ENCODE data around the gene WDR27.
"Not testable (repeated sequence)": the region's sequence is repeated elsewhere in the genome, so short reads cannot be mapped to it uniquely, and the experiment has no call there.

The WDR27 gene

DNA sequence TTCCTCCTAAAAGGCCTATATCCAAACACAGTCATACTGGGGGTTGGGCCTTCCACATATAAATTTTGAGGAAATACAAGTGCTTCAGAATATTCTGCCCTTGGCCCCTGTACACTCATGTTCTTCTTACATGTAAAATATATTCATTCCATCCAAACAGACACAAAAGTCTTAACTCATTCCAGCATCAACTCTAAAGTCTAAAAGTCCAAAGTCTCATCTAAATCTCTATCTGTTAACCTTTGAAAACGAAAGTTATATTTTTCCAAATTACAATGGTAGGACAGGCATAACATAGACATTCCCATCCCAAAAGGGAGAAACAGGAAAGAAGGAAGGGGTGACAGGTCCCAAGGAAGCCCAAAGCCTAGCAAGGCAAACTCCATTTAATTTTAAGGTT, 232.8 kb downstream of the WDR27 start:
- DNase-seq: no peak

DNA sequence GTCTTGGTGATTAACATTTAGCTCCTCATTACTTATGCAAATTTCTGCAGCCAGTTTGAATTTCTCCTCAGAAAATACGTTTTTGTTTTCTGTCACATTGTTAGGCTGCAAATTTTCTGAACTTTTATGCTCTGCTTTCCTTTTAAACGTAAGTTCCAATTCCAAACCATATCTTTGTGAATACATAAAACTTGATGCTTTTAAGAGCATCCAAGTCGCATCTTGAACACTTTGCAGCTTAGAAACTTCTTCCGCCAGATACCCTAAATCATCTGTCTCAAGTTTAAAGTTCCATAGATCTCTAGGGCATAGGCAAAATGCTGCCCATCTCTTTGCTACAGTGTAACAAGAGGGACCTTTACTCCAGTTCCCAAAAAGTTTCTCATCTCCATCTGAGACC, 234.1 kb downstream of the WDR27 start:
- not testable (repeated sequence) for DNase-seq

DNA sequence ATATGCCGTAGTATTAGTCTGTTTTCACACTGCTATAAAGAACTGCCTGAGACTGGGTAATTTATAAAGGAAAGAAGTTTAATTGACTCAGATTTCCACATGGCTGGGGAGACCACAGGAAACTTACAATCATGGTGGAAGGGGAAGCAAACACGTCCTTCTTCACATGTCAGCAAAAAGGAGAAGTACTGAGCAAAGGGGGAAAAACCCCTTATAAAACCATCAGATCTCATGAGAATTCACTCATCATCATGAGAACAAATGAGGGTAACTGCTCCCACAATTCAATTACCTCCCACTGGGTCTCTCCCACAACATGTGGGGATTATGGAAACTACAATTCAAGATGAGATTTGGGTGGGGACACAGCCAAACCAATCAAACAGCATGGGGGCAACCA, 235.6 kb downstream of the WDR27 start:
- DNase-seq: not testable (repeated sequence)

DNA sequence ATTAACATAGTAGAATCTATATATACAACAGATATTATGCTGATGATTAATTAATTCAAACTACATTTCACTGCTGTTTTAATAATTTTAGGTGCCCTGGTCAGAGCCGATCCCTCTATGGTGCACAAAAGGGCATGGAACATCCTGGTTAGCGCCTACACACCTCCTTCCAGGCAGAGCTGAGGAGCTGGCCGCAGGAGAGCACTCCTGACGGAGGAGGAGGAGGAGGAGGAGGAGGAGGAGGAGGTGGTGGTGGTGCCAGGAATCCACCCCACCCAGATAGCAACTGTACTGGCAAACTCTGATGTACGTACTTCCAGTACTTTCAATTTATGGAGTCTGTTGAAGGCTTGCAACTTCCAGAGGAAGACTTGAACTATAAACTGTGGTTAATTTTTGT, 244.1 kb downstream of the WDR27 start:
- no peak for DNase-seq

DNA sequence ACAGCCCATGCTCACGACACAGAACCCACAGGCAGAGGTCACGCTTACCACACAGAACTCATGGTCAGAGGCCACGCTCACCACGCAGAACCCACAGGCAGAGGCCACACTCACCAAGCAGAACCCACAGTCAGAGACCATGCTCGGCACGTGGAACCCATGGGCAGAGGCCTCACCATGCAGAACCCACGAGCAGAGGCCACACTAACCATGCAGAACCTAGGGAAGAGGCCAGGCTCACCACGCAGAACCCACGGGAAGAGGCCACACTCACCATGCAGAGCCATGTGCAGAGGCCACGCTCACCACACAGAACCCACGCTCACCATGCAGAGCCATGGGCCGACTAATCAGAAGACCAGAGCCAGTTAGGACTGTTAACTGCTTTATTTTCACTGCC, 245.0 kb downstream of the WDR27 start:
- no peak for DNase-seq

DNA sequence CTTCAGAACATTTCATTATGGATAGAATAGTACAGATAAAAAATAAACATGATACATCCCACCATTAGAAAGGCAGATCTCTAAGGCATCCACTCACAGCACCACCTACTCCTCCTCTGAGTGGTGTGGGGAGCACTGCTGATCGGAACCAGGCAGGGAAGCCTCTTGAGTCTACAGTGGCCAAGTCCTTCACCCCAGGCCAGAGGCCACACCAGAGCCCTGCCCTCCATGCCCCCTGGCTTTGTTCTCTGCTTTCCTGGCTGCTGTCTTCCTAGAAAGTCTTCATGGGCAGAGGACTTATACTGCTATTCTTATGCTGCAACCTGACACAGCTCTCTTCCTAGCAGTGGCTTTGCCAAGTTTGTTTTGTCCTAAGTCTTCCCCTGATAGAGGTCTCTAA, 246.4 kb downstream of the WDR27 start:
- DNase-seq: no peak

DNA sequence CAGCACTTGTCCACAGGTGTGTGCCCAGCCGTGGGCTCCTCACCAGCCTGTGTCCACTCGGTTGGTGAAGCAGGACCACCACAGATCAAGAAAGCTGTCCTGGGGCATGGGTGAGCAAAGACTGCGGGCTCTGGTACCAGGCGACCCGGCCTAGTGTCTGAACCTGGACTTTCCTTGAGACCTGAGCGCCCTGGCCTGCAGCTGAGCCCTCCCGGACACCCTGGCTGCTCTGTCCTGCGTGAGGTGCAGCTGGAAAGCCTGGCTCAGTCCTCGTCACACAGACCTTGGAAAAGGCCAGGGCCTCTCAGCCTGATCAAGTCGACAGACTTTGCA, 247.0 kb downstream of the WDR27 start:
- DNase-seq: no peak

DNA sequence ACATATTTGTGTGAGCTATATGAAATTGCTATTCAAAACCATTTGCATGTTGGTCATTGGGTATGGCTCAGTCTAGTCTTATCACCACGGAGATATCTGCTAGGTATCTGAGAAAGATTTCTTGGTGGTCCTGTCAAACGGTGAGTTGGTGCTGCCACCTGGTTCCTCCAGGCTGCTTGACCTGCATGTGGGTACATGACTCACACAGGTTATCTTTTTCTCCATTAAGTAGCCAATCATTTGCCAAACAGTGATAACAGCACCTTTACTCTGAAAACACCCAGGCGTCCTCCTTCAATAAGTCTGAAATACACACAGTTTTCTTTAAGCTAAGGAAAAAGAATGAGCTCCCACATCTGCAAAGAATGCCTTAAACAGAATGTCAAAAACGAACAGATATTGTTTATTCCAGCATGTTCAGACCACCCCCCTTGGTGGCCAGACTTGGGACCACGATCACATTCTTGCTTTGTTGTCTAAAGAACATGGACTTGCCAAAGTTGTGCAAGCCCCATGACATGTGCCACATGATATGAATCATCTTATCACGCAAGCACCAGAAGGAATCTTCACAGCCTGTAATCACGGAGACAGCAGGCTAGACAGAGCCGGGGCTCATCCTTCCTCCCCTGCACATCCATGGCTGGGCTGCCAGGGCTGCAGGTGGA, 247.5 kb downstream of the WDR27 start:
- no peak for DNase-seq

DNA sequence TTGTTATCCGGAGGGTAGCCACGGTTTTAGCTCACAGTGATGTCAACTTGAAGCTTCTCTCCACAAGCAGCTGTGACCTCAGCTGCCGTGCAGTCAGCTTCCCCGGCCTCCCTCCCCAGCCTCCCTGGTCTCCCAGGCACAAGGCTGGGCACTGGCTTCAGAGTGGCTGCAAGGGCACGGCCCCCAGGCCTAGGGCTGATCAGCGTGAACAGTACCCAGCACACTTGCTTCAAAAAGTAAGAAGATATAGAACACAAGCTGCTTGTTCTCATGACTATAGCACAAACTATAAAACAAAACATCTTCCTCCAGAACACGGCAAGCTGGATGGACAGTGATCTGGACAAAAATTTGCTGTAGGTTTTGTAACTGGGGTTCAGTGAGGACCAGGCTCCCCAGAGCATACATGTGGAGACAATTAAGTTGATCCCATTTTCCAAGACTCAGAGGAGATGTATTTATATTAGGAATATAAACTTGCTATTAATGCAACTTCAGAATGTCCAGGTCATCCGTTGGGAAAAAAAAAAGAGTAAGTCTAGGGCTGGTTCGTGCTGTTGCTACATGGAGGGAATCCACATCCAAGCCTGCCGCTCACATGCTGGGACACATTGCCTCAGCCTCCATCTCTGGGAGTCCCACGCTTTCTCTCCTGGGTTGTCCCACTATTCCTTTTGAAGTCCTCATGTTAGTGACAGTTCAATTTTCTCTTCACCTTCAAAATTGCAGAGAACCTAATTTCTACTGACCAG, 248.8 kb downstream of the WDR27 start:
- DNase-seq: no peak

DNA sequence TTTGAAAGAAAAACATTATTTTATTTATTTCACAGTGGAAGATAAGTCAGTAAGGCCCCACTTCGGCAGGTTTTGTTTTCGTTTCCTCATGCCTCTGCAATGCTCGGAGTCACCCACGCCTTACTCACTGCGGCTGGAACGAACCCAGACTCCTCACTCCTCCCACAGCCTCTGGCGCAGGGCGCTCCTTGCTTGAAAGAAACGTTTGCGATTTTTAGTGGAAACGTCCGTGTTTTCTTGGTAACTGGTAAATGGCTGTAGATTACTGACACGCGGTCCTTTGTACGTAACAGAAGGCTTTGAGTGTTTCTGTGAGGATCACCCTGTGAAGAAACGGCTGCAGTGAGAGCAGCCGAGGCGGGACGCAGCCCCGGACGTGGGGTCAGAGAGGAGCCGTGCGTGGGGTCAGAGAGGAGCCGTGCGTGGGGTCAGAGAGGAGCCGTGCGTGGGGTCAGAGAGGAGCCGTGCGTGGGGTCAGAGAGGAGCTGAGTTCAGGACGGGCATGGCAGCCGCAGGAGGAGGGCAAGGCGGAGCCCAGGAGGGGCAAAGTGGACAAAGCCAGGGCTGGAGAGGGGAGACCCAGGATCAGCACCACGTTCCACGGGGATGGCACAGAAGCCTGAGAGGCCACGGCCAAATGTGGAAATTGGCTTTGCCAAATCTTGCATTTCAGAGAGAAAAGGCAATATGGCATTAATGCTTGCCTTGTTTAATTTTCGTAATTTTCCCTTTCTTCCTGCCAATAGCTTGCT, 249.5 kb downstream of the WDR27 start:
- no peak for DNase-seq

DNA sequence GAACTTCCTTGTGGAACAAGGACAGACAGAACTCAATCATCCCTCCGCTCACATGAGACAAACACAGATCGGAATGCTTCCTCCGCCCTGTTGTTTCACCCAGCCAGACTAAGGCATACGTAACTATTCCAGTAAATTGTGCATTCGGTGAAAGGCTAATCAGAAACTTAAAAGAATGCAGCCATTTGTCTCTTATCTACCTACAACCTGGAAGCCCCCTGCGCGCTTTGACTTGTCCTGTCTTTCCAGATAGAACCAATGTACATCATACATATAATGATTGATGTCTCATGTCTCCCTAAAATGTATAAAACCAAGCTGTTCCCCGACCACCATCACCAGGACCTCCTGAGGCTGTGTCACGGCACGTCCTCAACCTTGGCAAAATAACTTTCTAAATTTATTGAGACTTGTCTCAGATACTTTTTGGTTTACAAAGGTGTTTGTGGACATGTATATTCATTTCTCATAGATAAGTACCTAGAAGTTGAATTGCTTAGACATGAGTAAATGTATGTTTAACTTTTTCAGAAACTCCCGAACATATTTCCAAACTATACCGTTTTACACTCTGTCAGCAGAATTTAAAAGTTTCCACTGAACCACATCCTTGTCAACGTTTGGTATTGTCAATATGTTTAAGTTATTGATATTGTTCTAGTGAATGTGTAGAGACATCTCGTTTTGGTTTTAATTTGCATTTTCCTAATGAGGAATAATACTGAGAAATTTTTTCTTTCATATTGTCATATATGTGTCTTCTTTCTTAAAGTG, 250.6 kb downstream of the WDR27 start:
- DNase-seq: no peak

DNA sequence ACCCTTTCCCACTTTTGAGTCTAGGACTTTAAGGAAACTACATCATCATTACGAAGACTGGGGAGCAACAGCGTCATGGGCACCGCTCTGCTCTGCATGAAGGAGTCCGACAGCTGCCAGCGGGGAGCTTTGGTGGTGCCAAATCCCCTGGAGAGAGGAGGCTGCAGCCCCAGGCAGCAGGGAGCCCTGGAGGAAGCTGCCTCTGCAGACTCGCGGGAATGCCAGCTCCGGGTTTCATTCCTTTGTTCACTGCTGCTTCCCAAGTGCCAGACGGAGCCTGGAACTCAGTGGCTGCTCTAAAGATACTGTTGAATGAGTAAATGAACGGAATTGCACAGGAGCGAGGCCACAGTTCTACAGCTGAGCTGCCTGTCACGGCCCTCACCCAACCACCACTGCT, 251.7 kb downstream of the WDR27 start:
- no peak for DNase-seq

DNA sequence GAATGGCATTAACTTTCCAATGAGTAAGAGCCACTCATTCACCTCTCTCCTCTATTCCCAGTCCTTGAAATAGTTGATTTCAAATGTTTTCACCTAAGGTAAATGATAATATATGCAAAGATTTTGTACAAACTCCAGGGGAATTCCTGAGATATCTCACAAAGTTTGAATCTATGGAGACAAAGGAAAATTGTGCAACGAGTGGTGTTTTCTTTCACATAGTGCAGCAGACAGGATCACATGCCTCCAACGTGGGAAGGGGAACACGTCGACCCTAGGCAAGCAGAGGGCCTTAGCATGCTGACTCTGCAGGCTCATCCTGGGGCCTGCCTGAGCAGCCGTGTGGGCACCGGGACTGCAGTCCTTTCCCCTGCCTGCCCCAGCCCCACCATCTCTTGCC, 252.6 kb downstream of the WDR27 start:
- no peak for DNase-seq

DNA sequence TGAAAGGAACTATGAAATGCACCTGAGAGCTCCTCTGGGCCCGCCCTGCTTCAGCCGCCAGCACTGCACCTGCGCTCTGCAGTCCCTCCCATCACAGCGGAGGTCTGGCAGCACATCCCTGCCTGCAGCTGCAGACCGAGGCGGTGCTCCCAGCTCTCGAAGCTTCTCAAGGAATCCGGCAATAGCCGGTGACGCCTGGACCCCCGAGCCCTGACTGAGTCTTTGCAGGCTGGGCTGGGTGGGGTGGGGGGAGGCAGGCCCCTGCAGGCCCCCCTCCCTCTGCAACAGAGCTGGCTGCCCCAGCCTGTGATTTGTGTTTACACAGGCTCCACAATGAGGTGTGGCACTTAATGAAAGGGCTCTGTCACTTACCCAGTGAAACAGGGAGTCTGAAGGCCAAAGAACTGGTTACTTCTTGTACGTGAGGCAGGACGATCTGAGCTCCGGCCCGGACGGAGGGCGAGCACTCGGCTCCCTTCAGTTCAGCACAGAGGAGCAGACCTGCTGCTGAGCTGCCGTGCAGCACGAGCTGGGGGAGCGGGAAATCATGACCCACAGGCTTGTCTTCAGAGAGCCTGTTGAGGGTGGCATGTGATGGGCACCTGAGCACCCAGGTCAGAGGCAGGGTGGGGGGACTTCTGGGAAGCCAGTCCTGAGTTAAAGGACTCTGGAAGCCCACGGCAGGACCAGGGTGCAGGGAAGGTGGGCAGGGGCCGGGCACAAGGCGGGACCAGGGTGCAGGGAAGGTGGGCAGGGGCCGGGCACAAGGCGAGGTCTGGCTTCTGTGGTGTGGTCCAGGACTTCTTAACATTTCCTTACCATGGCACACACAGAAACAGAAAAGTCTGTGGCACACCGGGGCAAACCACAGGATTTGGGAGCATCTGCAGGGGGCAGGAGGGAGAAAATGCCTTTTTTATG, 255.9 kb downstream of the WDR27 start:
- DNase-seq: no peak

DNA sequence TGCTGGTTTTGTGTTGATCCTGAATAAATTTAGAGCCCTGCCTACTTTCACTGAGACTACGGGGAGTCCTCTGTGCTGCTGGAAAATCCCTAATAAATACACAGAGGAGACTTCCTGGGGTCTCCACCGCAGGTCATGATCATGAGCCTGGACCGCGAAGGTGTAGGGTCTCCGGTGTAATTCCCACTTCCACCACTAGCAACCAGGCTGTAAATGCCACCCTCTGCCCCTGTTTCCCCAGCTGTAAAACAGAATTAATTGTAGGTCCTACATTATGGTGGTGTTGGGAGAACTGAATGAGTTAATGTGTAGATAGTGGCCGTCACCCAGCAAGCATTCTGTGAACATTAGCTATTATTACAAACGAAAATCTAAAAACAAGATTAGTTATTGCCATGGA, 256.6 kb downstream of the WDR27 start:
- DNase-seq: no peak

DNA sequence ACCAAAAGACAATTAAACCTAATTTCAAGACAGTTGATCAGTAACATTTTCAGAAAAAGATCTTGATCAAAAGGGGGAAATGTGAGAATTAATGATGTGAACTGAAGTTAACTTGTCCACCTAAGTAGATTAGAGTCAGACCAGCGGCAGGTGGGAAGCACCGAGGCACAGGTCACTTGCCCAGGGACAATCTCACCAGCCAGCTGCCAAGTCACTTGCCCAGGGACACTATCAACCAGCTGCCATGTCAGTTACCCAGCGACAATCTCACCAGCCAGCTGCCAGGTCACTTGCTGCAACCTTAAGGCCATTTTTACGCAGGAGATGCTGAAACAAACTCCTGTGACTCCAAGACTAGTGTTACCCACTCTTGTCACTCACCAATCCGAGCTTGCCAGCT, 260.5 kb downstream of the WDR27 start:
- DNase-seq: no peak

DNA sequence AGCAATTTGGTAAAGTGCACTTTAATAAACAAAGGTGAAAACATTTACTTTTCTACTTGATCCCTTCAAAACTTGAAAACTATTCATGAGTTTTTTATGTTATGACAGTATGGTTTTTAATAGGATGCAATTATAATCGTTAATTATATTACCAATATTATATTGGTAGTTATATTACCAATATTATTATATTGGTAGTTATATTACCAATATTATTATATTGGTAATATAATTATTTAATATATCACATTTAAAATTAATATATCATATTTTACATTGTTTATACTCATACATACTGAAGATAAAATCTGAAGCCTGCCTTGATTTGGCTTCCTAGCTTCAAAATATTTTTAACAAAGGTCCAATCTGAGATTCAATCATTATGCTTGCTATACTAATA, 262.1 kb downstream of the WDR27 start:
- no peak for DNase-seq

DNA sequence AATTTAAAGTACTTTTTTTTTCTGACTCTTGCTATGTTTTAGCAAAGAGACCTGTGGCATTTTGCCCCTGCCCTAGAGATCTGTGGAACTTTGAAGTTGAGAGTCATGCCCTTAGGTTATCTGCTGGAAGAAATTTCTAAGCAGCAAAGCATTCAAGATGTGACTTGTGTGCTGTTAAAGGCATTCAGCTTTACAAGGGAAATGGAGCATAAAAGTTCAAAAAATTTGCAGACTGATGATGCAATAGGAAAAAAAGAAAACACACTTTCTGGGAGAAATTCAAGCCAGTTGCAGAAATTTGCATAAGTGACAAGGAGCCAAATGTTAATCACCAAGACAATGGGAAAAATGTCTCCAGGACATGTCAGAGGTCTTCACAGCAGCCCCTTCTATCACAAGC, 267.3 kb downstream of the WDR27 start:
- not testable (repeated sequence) for DNase-seq

DNA sequence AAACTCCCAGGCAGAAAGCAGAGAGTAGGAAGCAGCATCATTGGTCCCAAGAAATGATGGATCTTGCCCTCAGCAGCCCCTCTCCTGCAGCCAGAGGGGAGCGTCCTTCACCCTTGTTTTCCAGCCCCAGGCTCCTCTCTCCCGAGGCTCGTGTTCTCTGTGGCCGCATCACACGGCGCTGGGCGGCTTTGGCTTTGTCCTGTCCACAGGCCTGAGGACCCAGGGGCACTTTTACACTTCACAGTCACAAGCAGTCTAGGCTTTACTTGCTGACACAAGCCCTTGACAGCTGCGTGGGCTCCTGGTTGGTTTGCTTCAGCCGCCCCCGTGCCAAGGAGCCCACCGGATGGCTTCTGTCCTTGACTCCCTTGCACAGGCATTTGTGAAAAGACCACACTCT, 272.8 kb downstream of the WDR27 start:
- no peak for DNase-seq

DNA sequence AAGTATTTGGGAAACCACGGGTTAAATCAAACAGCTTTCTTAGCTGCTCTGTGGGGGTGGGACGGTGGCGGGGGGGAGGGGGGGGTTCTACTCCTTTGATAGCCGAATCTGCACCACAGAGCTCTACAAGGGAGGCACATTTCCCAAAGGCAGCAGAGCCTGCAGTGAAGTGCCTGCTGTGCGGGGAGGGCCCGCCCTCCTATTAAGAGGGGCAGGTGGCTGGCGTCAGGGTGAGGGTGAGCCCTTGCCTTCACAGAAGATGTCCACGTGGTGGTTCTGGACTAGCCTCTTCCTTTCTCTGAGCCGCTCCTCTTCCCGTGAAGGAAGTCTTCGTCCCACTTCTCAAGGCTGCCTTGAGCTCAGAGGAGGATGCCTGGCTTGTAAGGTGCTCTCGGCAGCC, 273.3 kb downstream of the WDR27 start:
- DNase-seq: no peak

DNA sequence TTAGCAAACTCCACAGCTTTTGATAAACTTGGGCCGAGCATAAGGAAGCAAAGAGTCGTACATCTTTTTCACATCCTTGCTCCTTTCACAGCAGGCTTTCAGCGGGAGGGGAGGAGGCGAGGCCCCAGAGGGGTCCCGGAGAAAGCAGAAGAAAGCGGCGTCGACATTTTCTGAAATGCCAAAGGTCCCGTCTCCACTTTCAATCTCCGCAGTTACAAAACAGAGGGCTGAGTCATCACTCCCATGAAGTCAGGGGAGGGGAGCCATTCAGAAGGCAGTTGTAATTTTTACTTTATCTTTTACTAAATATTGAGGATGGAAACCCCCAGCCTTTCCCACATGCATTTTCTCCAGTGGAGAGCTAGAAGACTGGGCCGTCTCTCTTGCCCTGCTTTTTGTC, 274.0 kb downstream of the WDR27 start:
- DNase-seq: no peak

DNA sequence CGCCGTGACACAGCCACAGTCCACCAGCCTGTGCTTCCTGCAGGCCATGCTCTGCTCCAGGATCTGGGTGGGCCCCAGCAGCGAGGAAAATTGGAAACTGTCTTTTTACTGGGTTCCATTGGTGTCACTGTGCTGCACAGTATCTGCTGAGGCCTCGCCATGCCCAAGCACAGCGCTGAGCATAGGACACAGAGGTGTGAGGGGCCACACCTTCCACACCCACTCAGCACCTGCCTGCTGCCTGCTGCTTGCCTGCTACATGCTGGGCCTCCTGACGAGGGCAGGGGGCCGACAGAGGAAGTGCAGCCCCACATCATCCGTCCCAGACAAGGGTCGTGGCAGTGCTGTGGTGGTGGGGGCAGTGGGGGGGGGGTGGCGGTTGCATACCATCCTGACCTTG, 275.2 kb downstream of the WDR27 start:
- no peak for DNase-seq

Measured in activated CD4-positive, alpha-beta T cell treated with anti-CD3 and anti-CD28 coated beads, Interleukin-2, amount 50 U/mL, for 1 hour (primary cell).